Measurements from ENCODE around the gene MPIG6B.

DNA sequence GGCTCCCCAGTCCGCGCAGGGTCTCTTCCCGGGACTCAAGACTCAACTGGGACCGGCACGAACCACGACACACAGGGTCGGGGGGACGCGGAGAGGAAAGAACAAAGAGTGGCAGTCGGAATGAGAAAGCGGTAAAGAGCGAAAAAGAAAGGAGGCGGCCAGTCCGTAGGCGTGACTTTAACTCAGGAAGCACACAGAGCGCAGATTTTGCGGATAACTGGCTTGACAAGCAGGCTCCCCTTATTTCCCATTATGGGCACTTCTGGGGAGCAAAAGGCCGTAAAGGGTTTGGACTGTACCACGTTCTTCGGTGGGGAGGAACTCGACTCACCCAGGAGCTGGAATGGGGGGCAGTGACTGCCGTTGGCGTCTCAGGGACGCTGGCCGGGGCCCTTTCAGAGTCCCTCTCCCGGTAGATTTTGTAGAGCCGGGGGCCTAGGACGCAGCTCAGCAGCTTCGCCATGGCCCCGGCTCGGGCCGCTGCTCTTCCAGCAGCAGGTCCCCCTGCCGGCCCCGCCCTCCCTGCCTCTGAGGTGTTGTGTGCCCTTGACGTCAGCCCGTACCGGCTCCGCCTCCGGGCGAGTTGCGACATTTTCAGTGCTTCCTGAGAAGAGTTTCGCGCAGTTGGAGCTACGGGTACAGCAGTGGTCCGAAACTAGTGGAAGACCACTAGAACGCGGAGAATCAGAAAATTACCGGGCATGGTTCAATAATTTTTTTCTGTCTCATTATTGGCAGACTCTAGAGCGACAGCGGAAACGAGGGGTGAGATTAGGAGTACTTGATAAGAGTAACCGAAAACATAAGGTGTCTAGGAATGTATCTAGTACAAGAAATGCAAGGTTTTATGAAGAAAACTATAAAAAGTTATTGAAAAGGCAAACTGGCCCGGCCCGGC, 20.1 kb upstream of the MPIG6B start, which contains the start of gene ABHD16A:
- TF ChIP-seq POLR2AphosphoS5 (IDR thresholded peaks at IDR 0.05; ENCODE audit: low read depth, low read length) (peak; percentile 60), POLR2A (IDR thresholded peaks at IDR 0.05; ENCODE audit: low read depth, low read length) (peak; percentile 72)

Data from GM12892 (cell line).